ENCODE results near the gene SLC19A3. TPM values are rescaled to one million over a fixed set of nuclear protein-coding genes. Genes with fewer than 3 reads are reported as not detected.
A peak's percentile ranks its signal among the peaks of the same experiment; 100 is the strongest.
"Not testable (repeated sequence)": the region's sequence is repeated elsewhere in the genome, so short reads cannot be mapped to it uniquely, and the experiment has no call there.

The SLC19A3 gene
- polyA plus RNA-seq (2012; ENCODE audit: insufficient read depth, insufficient read length, low read depth), result 0.91 TPM

- Histone ChIP-seq H3K36me3 (no peaks in the 10 kb centered on the region), H3K4me1 (no peaks in the 10 kb centered on the region), H3K4me3 (ENCODE audit: low read depth, low read length) (peak within 1 kb of the TSS; percentile 54), H3K9me3 (no peaks in the 10 kb centered on the region), H3K27me3 (peaks cover 14% of the 10 kb centered on the region)
- no peak for TF ChIP-seq CTCF (IDR thresholded peaks at IDR 0.05; ENCODE audit: low read depth, low read length)
- DNase-seq, result peak; percentile 85
These were observed at the start of gene SLC19A3 for GRCh38 chr2:227717687-227718567. Gene SLC19A3 (minus strand): TSS chr2:227718028. CDS start chr2:227702318, 15,710 bp downstream.

GRCh38 chr2:227766373-227766883 lies 48.6 kb upstream of the SLC19A3 start:
- H3K4me3 ChIP-seq (ENCODE audit: low read depth, low read length), result no peak overlapping the region
- DNase-seq, result peak; percentile 80
- TF ChIP-seq CTCF (IDR thresholded peaks at IDR 0.05; ENCODE audit: low read depth, low read length), result peak; percentile 84
- no peaks in the 10 kb centered on the region for H3K4me1 ChIP-seq
- no peaks in the 10 kb centered on the region for H3K36me3 ChIP-seq
- H3K9me3 ChIP-seq, result no peaks in the 10 kb centered on the region
- H3K27me3 ChIP-seq, result no peaks in the 10 kb centered on the region

- TF ChIP-seq CTCF (IDR thresholded peaks at IDR 0.05; ENCODE audit: low read depth, low read length), result no peak
- no peaks in the 10 kb centered on the region for H3K27me3 ChIP-seq
- H3K9me3 ChIP-seq, result no peaks in the 10 kb centered on the region
- DNase-seq, result no peak
- no peaks in the 10 kb centered on the region for H3K4me1 ChIP-seq
- H3K4me3 ChIP-seq (ENCODE audit: low read depth, low read length), result no peak overlapping the region
- no peaks in the 10 kb centered on the region for H3K36me3 ChIP-seq
These were observed 48.1 kb upstream of the SLC19A3 start for GRCh38 chr2:227765788-227766372.

- Histone ChIP-seq H3K9me3 (no peaks in the 10 kb centered on the region), H3K36me3 (no peaks in the 10 kb centered on the region), H3K4me1 (no peaks in the 10 kb centered on the region), H3K27me3 (no peaks in the 10 kb centered on the region), H3K4me3 (ENCODE audit: low read depth, low read length) (no peak overlapping the region)
- no peak for DNase-seq
- no peak for TF ChIP-seq CTCF (IDR thresholded peaks at IDR 0.05; ENCODE audit: low read depth, low read length)
These were observed 44.1 kb upstream of the SLC19A3 start for GRCh38 chr2:227761740-227762476.

- H3K36me3 ChIP-seq, result no peaks in the 10 kb centered on the region
- no peaks in the 10 kb centered on the region for H3K4me1 ChIP-seq
- H3K4me3 ChIP-seq (ENCODE audit: low read depth, low read length), result no peak overlapping the region
- no peaks in the 10 kb centered on the region for H3K27me3 ChIP-seq
- no peak for TF ChIP-seq CTCF (IDR thresholded peaks at IDR 0.05; ENCODE audit: low read depth, low read length)
- no peak for DNase-seq
- no peaks in the 10 kb centered on the region for H3K9me3 ChIP-seq
These were observed 41.7 kb upstream of the SLC19A3 start for GRCh38 chr2:227759411-227760118.

- H3K4me3 ChIP-seq (ENCODE audit: low read depth, low read length); H3K27me3 ChIP-seq; H3K4me1 ChIP-seq; H3K9me3 ChIP-seq; DNase-seq; H3K36me3 ChIP-seq: not testable (repeated sequence)
These were observed 38.4 kb upstream of the SLC19A3 start for GRCh38 chr2:227756261-227756660.
